ENCODE results near the gene OLR1. TPM values are rescaled to one million over a fixed set of nuclear protein-coding genes. Genes with fewer than 3 reads are reported as not detected.
"Not testable (repeated sequence)": the region's sequence is repeated elsewhere in the genome, so short reads cannot be mapped to it uniquely, and the experiment has no call there.

The OLR1 gene
- total RNA-seq, 2 donors from 2014 or later, result not detected

GRCh38 chr12:10210225-10210624, 38.3 kb upstream of the OLR1 start:
- Mint-ChIP-seq H3K4me3 (no peak overlapping the region), H3K27ac (no peak overlapping the region), H3K36me3 (ENCODE audit: insufficient read depth in 2 of 2) (no peaks in the 10 kb centered on the region), H3K4me1 (ENCODE audit: low read depth) (peaks cover 24% of the 10 kb centered on the region), H3K27me3 (ENCODE audit: low read depth) (peaks cover 7% of the 10 kb centered on the region), H3K9me3 (no peaks in the 10 kb centered on the region)
- no peak for ATAC-seq (replicated peaks in 1 of 2)
- DNase-seq, result no peak

GRCh38 chr12:10207136-10207535, 35.2 kb upstream of the OLR1 start:
- DNase-seq, result no peak
- peaks cover 13% of the 10 kb centered on the region for H3K27me3 Mint-ChIP-seq (ENCODE audit: low read depth)
- no peak overlapping the region for H3K4me3 Mint-ChIP-seq
- H3K36me3 Mint-ChIP-seq (ENCODE audit: insufficient read depth in 2 of 2), result no peaks in the 10 kb centered on the region
- no peak for ATAC-seq (replicated peaks in 1 of 2)
- no peak overlapping the region for H3K27ac Mint-ChIP-seq
- no peaks in the 10 kb centered on the region for H3K9me3 Mint-ChIP-seq
- H3K4me1 Mint-ChIP-seq (ENCODE audit: low read depth), result peaks cover 4% of the 10 kb centered on the region

- Mint-ChIP-seq H3K4me3 (no peak overlapping the region), H3K4me1 (ENCODE audit: low read depth) (no peaks in the 10 kb centered on the region), H3K36me3 (ENCODE audit: insufficient read depth in 2 of 2) (no peaks in the 10 kb centered on the region), H3K27me3 (ENCODE audit: low read depth) (peaks cover 13% of the 10 kb centered on the region), H3K9me3 (no peaks in the 10 kb centered on the region), H3K27ac (no peak overlapping the region)
- ATAC-seq (replicated peaks in 1 of 2) (no peak), DNase-seq (no peak)
Measured at GRCh38 chr12:10205220-10205807, 33.4 kb upstream of the OLR1 start.

GRCh38 chr12:10204495-10204894, 32.6 kb upstream of the OLR1 start:
- not testable (repeated sequence) for ATAC-seq (replicated peaks in 1 of 2); H3K36me3 Mint-ChIP-seq (ENCODE audit: insufficient read depth in 2 of 2); H3K4me1 Mint-ChIP-seq (ENCODE audit: low read depth); H3K9me3 Mint-ChIP-seq; H3K27ac Mint-ChIP-seq; DNase-seq; H3K4me3 Mint-ChIP-seq
- peaks cover 13% of the 10 kb centered on the region for H3K27me3 Mint-ChIP-seq (ENCODE audit: low read depth)

- no peak for DNase-seq
- H3K27me3 Mint-ChIP-seq (ENCODE audit: low read depth), result peaks cover 20% of the 10 kb centered on the region
- no peak overlapping the region for H3K27ac Mint-ChIP-seq
- no peak overlapping the region for H3K4me3 Mint-ChIP-seq
- H3K4me1 Mint-ChIP-seq (ENCODE audit: low read depth), result peaks cover 6% of the 10 kb centered on the region
- no peaks in the 10 kb centered on the region for H3K36me3 Mint-ChIP-seq (ENCODE audit: insufficient read depth in 2 of 2)
- peak in 1 of 2 donors; percentile 45 for ATAC-seq (replicated peaks in 1 of 2)
- H3K9me3 Mint-ChIP-seq, result no peaks in the 10 kb centered on the region
Measured at GRCh38 chr12:10197879-10198278, 25.9 kb upstream of the OLR1 start.

GRCh38 chr12:10196210-10196609, 24.3 kb upstream of the OLR1 start:
- no peak overlapping the region for H3K27ac Mint-ChIP-seq
- no peak overlapping the region for H3K4me3 Mint-ChIP-seq
- no peaks in the 10 kb centered on the region for H3K36me3 Mint-ChIP-seq (ENCODE audit: insufficient read depth in 2 of 2)
- H3K27me3 Mint-ChIP-seq (ENCODE audit: low read depth), result peaks cover 19% of the 10 kb centered on the region
- ATAC-seq (replicated peaks in 1 of 2), result no peak
- peaks cover 6% of the 10 kb centered on the region for H3K4me1 Mint-ChIP-seq (ENCODE audit: low read depth)
- no peak for DNase-seq
- no peaks in the 10 kb centered on the region for H3K9me3 Mint-ChIP-seq

- Mint-ChIP-seq H3K27me3 (ENCODE audit: low read depth) (peaks cover 24% of the 10 kb centered on the region), H3K9me3 (no peaks in the 10 kb centered on the region), H3K4me1 (ENCODE audit: low read depth) (peaks cover 12% of the 10 kb centered on the region), H3K36me3 (ENCODE audit: insufficient read depth in 2 of 2) (no peaks in the 10 kb centered on the region), H3K4me3 (no peak overlapping the region), H3K27ac (no peak overlapping the region)
- DNase-seq, result no peak
- ATAC-seq (replicated peaks in 1 of 2), result no peak
Measured at GRCh38 chr12:10194160-10194670, 22.3 kb upstream of the OLR1 start.

GRCh38 chr12:10191865-10192264, 19.9 kb upstream of the OLR1 start:
- Mint-ChIP-seq H3K9me3 (no peaks in the 10 kb centered on the region), H3K4me3 (no peak overlapping the region), H3K36me3 (ENCODE audit: insufficient read depth in 2 of 2) (no peaks in the 10 kb centered on the region), H3K27me3 (ENCODE audit: low read depth) (peaks cover 24% of the 10 kb centered on the region), H3K27ac (no peak overlapping the region), H3K4me1 (ENCODE audit: low read depth) (peaks cover 12% of the 10 kb centered on the region)
- DNase-seq (no peak), ATAC-seq (replicated peaks in 1 of 2) (no peak)

- Mint-ChIP-seq H3K27ac (no peak overlapping the region), H3K4me3 (no peak overlapping the region), H3K36me3 (ENCODE audit: insufficient read depth in 2 of 2) (no peaks in the 10 kb centered on the region), H3K4me1 (ENCODE audit: low read depth) (peaks cover 6% of the 10 kb centered on the region), H3K27me3 (ENCODE audit: low read depth) (peaks cover 24% of the 10 kb centered on the region), H3K9me3 (no peaks in the 10 kb centered on the region)
- peak; percentile 93 to 94 for ATAC-seq (replicated peaks in 1 of 2)
- DNase-seq, result peak; percentile 46 to 49
Measured at GRCh38 chr12:10190558-10191388, 18.8 kb upstream of the OLR1 start.

GRCh38 chr12:10189653-10190052, 17.7 kb upstream of the OLR1 start:
- ATAC-seq (replicated peaks in 1 of 2) (no peak), DNase-seq (no peak)
- H3K4me3 Mint-ChIP-seq, result no peak overlapping the region
- no peak overlapping the region for H3K27ac Mint-ChIP-seq
- peaks cover 6% of the 10 kb centered on the region for H3K4me1 Mint-ChIP-seq (ENCODE audit: low read depth)
- H3K36me3 Mint-ChIP-seq (ENCODE audit: insufficient read depth in 2 of 2), result no peaks in the 10 kb centered on the region
- H3K27me3 Mint-ChIP-seq (ENCODE audit: low read depth), result peaks cover 28% of the 10 kb centered on the region
- H3K9me3 Mint-ChIP-seq, result no peaks in the 10 kb centered on the region

GRCh38 chr12:10186958-10187357, 15.0 kb upstream of the OLR1 start:
- not testable (repeated sequence) for H3K4me3 Mint-ChIP-seq; H3K9me3 Mint-ChIP-seq; ATAC-seq (replicated peaks in 1 of 2); DNase-seq; H3K36me3 Mint-ChIP-seq (ENCODE audit: insufficient read depth in 2 of 2); H3K27ac Mint-ChIP-seq
- Mint-ChIP-seq H3K4me1 (ENCODE audit: low read depth) (peaks cover 13% of the 10 kb centered on the region), H3K27me3 (ENCODE audit: low read depth) (peaks cover 39% of the 10 kb centered on the region)

GRCh38 chr12:10186299-10186698, 14.4 kb upstream of the OLR1 start:
- H3K4me3 Mint-ChIP-seq, result no peak overlapping the region
- no peaks in the 10 kb centered on the region for H3K36me3 Mint-ChIP-seq (ENCODE audit: insufficient read depth in 2 of 2)
- H3K9me3 Mint-ChIP-seq, result no peaks in the 10 kb centered on the region
- H3K27me3 Mint-ChIP-seq (ENCODE audit: low read depth), result peaks cover 40% of the 10 kb centered on the region
- ATAC-seq (replicated peaks in 1 of 2) (no peak), DNase-seq (no peak)
- peaks cover 13% of the 10 kb centered on the region for H3K4me1 Mint-ChIP-seq (ENCODE audit: low read depth)
- no peak overlapping the region for H3K27ac Mint-ChIP-seq

GRCh38 chr12:10184261-10184843, 12.4 kb upstream of the OLR1 start:
- Mint-ChIP-seq H3K9me3 (no peaks in the 10 kb centered on the region), H3K4me1 (ENCODE audit: low read depth) (peaks cover 7% of the 10 kb centered on the region), H3K36me3 (ENCODE audit: insufficient read depth in 2 of 2) (no peaks in the 10 kb centered on the region), H3K4me3 (no peak overlapping the region), H3K27me3 (ENCODE audit: low read depth) (peaks cover 43% of the 10 kb centered on the region), H3K27ac (no peak overlapping the region)
- DNase-seq (no peak), ATAC-seq (replicated peaks in 1 of 2) (no peak)
